HG03139 (cell line): ENCODE data around the gene HMBS.
"Not testable (repeated sequence)": the region's sequence is repeated elsewhere in the genome, so short reads cannot be mapped to it uniquely, and the experiment has no call there.

Source experiments
- ATAC-seq: cut with Tn5 transposase; IDR thresholded peaks from one replicate; pipeline ENCODE4 v1.9.1; 2021; ENCODE audit not compliant: unreplicated experiment

Gene HMBS

DNA sequence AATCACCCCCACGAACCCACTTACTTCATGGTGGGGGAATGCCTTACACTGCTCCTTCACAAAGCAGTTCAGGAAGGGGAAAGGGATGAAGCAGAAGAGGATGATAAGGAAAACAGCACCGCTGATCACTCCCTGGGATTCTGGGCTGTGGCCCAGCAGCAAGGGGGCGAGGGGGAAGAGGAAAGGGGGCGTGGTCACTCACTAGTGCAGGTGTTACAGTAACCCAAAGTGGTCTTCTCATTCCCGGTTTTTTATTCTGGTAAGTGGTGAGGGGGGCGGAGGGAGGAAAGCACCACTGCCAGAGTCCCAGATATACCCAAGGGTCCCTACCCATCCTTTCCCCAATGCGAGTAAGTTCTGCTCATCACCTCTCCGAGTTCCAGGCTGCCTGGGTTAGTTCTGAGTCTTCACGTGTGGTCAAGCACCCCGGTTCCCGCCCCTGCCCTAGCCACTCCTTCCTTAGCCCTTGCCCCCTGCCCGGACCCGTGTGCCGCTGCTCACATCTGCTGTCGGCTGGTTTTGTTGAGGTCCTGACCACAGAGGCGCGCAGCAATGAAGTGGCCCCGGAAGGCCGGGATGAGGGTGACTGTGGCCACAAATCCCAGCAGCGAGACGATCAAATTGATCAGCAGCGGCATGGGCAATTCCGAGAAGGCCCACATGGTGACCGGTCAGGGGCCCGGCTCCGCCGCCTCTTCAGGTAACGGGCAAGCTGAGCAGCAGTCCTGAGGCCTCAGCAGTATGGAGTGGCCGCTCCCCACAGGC lies 16.5 kb downstream of the HMBS start:
- ATAC-seq, result peak; percentile 22

DNA sequence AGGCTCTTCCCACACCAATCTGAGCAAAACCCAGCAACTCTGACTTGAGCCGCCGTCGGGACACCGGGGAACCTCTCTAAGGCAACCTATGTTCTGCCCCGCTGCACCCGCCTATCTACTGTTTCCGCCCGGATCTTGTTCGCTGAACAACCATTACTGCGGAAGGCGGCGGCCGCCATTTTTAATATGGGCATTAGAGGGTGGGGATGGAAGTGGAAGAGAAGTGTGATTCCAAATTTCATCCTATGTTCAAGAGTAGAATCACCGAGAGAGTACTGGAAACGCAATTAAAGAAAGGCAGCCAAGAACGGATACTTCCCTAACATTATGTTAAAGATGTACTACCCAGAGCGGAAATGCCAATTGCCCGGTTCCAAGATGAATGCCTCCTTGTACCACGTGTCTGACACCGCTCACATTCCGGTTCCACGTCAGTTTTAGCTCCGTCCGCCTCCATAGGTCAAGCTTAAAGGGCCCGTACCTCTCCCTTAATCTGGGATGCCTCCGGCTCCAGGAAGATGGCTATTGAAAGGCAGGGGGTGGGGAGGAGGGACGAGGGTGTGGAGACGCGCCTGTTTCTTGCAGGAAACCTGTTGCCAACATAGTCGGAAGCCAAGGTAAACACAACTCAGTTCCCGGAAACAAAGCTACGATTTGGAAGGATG lies 17.2 kb downstream of the HMBS start, which contains the start of gene DPAGT1:
TSS of gene DPAGT1 (minus strand) at position 95 of the 665 bp plus-strand sequence. CDS start 198 bp downstream, outside the sequence.
- ATAC-seq, result peak; percentile 72

DNA sequence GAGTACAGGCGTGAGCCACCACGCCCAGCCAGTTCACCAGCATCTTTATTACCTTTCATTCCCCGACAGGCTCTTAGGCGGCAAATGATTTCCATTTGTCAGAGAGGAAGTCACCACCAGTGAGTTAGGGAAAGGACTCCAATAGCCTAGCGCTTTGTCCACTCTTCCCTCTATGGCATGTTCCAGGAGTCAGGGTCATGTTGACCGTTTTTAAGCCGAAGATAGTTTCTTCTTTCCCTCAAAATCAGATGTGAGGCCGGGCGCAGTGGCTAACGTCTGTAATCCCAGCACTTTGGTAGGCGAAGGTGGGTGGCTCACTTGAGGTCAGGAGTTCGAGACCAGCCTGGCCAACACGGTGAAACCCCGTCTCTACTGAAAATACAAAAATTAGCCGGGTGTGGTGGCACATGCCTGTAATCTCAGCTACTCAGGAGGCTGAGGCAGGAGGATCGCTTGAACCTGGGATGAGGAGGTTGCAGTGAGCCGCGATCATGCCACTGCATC lies 18.5 kb downstream of the HMBS start:
- ATAC-seq, result not testable (repeated sequence)

DNA sequence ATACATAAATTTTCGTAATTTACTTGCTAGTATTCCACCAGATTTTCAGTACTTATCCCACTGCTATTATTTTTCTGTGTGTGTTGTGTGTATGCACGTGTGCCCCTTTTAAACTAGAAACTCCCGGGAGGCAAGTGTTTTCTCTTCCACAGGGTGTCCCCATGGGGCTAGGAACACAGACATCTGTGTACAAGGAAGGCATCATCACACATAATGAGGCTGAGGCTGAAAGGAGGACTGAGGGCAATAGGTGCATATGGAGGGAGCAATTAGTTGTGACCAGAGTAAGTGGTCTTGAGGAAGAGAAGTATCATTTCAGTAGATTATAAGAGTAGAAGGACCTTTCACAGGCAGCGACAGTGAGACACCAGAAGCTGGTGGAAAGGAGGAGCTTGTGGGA lies 19.1 kb downstream of the HMBS start:
- ATAC-seq, result no peak

DNA sequence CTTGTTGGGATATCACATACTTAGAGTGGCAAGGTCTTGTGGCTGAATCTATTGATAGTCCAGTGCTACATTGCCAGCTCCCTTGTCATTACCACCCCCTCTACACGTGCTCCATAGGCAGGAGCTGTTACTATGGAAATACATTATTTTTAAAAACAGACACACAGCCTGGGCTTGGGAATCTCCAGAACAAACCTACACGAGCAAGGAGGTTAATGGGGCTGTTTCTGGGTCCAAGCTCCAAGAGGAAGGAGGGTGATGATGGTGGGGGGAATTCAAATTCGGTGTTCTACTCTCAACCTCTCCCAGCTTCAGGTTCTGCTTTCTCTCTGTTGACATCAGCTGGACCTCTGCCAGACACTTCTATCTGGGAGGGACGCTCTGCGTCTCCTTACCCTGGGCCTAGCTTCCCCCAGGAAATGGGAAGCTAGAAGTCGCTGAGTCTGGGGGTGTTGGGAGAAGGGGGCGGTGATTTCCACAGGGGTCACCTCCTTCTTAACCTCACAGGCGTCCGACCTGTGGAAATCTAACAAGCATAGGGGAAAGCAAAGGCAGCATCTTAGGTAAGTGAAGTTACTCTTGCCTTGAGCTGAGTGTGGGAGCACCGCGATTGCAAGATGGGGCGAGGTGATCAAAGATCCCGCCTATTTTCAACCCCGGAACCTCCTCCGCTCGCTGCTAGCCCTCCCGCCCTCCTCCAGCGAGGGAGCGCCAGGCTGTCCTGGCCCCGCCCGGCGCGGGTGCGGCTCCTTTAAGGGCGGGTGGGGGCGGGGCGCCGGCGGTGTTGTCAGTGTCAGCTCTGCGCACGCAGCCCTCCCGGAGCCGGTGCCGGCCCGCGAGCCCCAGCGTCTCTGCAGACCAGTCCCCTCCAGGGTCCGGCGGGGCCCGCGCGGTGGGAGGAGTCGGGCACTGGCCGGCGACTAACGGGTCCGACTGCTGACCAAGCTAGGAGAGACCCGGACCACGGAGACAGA lies 22.2 kb downstream of the HMBS start, which contains the start of gene C2CD2L:
TSS of gene C2CD2L (plus strand) at position 781 of the 974 bp plus-strand sequence. CDS start 398 bp downstream, outside the sequence.
- peak; percentile 71 for ATAC-seq

DNA sequence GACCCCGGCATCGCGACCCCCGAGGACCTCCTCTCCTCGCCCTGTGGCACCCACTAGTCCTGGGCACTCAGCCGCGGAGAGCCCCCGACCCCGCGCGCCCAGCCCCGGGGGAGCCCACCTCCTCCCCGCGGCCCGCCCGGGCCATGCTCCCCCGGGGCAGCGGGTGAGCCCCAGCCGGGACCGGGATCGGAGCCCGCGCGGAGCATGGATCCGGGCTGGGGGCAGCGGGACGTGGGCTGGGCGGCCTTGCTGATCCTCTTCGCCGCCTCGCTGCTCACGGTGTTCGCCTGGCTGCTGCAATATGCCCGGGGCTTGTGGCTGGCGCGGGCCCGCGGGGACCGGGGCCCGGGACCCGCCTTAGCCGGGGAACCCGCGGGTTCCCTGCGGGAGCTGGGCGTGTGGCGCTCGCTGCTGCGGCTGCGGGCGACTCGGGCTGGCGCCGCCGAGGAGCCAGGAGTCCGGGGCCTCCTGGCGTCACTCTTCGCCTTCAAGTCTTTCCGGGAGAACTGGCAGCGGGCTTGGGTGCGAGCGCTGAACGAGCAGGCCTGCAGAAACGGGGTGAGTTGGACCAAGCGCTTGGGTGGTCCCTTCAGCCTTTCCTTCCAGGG lies 23.0 kb downstream of the HMBS start:
- peak; percentile 14 for ATAC-seq

DNA sequence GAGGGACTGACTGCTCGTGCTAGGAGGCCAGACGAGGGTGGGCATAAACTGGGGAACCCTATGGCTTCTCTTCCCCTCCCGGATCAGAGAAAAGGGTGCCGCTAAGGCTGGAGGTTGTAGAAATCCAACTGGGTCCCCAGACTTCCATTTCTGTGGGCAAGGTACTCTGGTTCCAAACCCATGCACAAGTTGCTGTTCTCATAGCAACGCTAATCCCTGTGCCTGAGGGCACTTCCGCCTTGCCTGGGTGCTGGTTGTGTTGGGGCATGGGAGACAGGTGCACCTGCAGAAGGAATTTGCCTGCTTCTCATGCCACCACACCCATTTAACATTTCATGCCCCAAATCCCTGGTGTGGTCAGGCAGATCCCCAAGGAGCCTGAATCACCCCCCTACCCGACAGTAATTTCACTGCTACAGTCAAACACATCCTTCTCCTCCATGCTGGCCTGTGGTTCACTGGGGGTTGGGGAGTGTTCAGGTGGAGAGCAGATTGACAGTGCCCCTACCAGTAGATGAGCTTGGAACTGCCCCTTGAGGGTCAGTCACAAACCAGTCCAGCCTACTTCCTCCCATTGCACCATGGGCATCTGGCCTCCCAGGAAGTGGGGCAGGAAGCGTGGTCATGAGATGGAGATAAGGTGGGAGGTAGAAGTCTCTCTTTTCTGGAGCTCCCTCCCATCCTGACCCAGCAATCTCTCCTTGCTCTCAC lies 23.6 kb downstream of the HMBS start:
- no peak for ATAC-seq

DNA sequence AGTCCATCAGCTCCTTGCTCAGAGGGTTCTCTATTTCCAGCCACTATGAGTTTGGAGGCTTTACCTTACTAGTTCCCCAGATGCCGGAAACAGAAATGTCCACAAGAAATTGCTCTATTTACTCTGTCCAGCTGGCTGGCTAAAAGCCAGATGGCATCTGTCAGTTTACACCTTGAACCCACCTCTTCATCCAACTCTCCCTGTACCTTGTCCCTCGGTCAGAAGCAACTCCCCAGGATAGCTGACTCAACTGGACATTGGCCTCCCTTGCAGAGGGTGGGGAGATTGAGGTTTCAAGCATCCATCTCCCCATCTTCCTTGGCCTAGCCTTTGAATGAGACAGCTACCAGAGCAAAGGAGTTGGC lies 24.2 kb downstream of the HMBS start:
- no peak for ATAC-seq

DNA sequence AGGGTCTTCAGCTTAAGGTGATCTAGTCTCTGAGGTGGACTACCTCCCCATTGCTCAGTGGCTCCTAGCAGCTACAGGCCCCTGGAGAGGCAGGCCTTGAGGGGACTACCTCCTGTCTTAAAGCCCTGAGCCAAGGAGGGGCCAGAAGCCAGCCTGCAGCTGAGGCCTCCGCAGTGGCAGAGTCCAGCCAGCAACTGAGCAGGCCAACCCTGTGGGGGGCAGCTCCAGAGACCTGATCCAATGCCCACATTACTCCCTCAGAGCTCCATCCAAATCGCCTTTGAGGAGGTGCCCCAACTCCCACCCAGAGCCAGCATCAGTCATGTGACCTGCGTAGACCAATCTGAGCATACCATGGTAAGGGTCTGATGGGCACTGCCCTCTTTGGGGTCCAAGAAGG lies 25.2 kb downstream of the HMBS start:
- no peak for ATAC-seq

DNA sequence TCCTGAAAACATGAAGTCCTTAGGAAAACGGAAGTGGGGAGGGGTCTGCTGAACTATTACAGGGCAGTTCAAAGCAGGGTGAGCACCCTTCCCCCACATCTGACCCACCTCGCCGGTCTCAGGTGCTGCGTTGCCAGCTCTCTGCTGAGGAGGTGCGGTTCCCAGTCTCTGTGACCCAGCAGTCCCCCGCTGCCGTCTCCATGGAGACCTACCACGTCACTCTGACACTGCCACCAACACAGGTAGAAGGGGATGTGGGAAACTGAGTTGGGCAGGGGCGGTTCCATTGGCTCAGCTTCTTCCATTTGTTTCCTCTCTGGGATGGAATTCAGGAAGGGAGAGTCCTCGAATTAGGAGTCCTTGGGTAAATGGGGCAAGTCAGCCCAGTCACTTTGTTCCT lies 25.8 kb downstream of the HMBS start:
- no peak for ATAC-seq

DNA sequence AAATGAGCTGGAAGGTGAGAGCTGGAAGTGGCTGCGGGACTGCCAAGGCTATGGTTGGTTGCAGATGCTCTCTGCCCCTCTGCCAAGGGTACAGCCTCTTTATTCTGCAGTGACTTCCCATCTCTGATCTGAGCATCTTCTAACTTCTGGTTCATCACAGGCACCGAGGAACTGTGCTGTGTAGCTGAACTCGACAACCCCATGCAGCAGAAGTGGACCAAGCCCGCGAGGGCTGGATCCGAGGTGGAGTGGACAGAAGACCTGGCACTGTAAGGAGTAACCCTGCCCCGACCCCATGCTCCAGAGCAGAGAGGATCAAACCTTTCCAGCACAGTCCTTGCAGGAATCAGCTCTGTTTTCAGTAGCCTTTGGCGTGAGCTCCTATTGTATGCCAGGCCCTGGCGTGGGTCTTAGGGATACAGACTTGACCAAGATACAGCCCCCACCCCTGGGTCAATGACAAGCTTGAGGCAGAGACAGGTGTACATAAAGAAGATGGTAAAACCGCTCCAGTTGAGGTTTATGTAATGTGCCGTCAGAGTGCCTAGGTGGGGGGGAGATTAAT lies 26.8 kb downstream of the HMBS start:
- no peak for ATAC-seq

DNA sequence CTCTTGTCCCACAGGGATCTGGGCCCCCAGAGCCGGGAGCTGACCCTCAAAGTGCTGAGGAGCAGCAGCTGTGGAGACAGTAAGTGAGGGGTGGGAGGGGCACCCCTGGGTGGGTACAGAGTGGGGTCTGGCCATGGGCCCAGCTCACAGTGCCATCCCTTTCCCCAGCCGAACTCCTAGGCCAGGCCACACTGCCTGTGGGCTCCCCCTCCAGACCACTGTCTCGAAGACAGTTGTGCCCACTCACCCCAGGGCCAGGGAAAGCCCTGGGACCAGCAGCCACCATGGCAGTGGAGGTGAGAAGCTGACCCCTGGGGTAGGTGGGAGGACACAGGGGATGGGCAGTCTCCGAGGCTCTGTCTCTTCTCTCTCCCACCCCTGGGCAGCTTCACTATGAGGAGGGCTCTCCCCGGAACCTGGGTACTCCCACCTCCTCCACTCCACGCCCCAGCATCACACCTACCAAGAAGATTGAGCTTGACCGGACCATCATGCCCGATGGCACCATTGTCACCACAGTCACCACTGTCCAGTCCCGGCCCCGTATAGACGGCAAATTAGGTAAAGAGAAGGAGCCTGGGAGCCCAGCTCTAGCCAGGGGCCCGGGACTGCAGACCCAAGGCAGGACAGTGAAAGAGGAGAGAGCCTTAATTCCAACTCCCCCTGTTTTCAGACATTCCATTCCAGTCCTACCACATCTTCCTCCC lies 27.8 kb downstream of the HMBS start:
- no peak for ATAC-seq

DNA sequence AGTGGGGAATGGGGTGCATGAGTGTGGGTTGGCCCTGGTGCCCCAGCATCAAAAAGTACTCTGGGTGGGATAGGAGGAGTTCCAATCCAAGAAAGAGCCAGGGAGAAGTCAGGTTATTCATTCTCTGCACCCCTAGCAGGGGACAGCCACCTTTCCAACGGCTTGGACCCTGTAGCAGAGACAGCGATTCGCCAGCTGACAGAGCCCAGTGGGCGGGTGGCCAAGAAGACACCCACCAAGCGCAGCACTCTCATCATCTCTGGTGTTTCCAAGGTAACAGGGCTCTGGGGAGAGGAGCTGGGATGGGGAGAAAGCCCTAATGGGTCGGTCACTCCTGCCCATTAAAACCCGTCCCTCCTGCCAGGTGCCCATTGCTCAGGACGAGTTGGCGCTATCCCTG lies 29.0 kb downstream of the HMBS start:
- ATAC-seq, result no peak

DNA sequence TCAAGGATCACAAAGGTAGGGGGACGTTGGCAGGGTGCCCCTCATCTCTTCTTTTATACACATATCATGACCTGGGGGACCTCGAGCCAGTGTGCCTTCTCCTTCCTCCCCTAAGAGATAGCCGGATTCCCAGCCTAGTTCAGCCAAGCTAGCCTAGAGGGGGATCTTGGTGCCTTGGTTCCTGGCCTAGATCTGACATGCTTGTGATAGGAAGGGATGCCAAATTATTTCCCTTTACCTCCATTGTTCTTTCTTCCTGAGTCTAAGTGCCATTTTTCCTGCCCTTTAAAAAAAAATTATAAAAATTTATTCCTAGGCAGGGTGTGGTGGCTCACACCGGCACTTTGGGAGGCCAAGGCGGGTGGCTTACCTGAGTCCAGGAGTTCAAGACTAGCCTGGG lies 29.7 kb downstream of the HMBS start:
- no peak for ATAC-seq

DNA sequence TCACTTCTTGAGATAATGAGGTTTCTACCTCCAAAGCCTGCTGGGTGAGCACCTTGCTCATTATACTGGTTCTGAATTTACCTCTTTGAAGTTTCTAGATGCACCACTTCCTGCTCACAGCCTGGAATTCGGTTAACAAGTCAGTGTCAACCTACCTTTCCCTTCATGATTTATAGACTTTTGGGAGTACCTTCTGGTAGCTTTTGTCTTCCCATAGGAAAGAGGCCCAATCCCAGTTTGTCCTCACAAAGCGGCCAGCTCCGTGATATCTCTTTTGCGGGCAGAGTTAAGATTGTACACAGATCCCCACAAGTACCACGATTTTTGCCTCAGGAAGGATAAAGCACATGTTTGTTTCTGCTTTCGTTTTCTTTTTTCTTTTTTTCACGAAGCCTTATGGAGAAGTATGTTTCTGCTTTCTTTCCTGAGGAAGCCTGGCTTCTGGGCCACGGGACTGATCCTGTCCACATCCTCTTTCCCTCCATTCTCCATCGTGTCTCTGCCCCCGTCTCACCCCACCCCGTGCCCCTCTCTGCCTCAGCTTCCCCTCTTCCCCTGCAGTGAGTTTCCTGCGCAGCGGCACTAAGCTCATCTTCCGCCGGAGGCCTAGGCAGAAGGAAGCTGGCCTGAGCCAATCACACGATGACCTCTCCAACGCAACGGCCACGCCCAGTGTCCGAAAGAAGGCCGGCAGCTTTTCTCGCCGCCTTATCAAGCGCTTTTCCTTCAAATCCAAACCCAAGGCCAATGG lies 31.0 kb downstream of the HMBS start:
- ATAC-seq, result no peak

DNA sequence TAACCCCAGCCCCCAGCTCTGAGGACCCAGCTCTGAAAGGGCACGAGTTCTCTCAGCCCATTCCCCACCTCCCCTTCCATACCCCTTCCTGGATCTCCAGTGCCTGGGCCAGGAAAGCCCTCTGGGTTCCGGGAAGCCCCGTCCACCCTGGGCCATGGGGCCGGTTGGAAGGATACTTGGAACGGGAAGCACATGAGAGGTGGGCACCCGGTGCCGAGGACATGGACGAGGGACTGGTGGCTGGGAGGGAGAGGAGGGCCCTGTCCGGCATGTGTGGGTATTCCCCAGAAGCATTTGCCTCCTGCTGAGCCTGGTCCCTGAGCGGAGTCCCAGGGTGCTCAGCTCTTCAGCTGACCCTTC lies 31.5 kb downstream of the HMBS start:
- ATAC-seq, result no peak

DNA sequence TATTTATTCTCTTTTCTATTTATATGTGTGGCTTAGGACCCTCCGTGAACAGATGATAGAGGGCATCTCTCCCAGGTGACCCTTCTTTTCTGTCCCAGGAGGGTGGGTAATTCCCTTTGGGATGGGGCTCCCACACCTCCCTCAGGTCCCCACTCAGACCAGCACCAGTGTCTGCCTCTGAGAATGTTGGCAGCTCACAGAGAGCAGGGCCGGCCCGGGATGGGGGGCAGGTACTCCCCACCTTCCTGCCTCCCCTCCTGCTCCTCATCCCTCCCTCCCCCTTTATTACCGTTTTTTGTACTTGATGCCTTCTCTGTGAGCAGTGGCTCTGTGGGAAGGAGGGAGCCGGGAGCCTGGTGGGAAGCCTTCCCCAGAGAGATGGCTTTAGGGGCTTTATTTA lies 31.9 kb downstream of the HMBS start:
- ATAC-seq, result no peak

DNA sequence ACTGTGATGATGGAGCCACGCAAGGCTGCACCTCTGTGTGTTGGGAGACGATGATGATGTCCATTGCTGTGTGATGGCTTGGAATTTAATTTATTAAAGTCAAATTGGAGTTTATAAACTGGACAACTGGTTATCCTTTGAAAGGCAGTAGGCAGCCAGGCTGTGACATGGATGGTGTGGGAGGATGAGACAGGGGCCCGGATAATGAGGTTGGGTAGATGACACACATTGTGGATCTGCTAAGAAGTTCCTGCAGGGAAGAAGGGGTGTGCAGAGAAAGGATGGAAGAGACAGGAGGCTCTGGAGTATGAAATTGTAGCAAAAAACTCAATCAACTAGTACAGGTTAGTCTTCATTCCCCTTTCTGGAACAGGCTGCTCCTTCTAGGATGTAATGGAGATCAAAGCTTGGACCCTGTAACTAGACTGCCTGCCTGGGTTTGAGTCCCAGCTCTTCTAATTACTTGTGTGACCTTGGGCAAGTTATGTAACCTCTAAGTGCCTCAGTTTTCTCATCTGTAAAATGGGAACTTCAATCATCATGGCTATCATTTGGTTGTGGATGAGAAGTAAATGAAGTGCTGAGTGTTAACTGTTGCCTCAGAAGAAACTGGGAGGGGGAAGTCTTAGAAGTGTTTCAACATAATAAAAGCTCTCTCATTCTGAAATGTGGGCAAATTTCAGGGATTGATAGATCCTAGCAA lies 32.5 kb downstream of the HMBS start:
- no peak for ATAC-seq
